PC-3 (cell line): Measurements from ENCODE around the gene DEPDC1B. TPM values are rescaled to one million over a fixed set of nuclear protein-coding genes. Genes with fewer than 3 reads are reported as not detected.
"Not testable (repeated sequence)": the region's sequence is repeated elsewhere in the genome, so short reads cannot be mapped to it uniquely, and the experiment has no call there.

Experiments
- ATAC-seq: fragments of 200-7000 bp; cut with Tn5 transposase; 2 replicates; pipeline ENCODE4 v1.9.1; 2020; ENCODE audit warnings: mild to moderate bottlenecking, moderate library complexity
- BruUV-seq: library from RNA; stranded (reverse); fragments of 400-500 nt; replicated peaks from 2 replicates; lab custom pipeline; 2021; lab: Mats Ljungman, UMichigan
- CTCF ChIA-PET: fragments of 300-600 bp; sonication (Branson Sonifier 250); formaldehyde crosslinking; loops from one replicate; lab custom pipeline; 2022; ENCODE audit warnings: antibody characterized with exemption; lab: Charles Lee
- POLR2A ChIA-PET: fragments of 300-600 bp; sonication (Branson Sonifier 250); formaldehyde crosslinking; loops from one replicate; lab custom pipeline; 2022; ENCODE audit warnings: antibody characterized with exemption; ENCODE audit not compliant: unreplicated experiment; lab: Charles Lee
- DNase-seq: peaks from one replicate; pipeline ENCODE4 v3.0.0-alpha.2; 2015
- H2AFZ ChIP-seq: fragments of 300-600 bp; sonication (generic); 2 replicates; pipeline ENCODE4 v1.6.0; 2016; ENCODE audit warnings: antibody characterized with exemption, low read length
- H3F3A ChIP-seq: fragments of 300-600 bp; sonication (generic); one replicate; pipeline ENCODE4 v1.6.0; 2017; ENCODE audit warnings: antibody characterized with exemption, low read length, control low read depth, mild to moderate bottlenecking; ENCODE audit not compliant: unreplicated experiment
- H3K27ac ChIP-seq: fragments of 300-600 bp; sonication (generic); 2 replicates; pipeline ENCODE4 v1.5.1; 2016; ENCODE audit warnings: mild to moderate bottlenecking, low read length
- H3K27me3 ChIP-seq: fragments of 300-600 bp; sonication (generic); 2 replicates; pipeline ENCODE4 v1.6.1; 2016; ENCODE audit warnings: low read length, mixed read lengths
- H3K36me3 ChIP-seq: fragments of 300-600 bp; sonication (generic); 2 replicates; pipeline ENCODE4 v1.6.1; 2016; ENCODE audit warnings: low read depth, mixed run types, low read length, mixed read lengths
- H3K4me1 ChIP-seq: fragments of 300-600 bp; sonication (generic); 2 replicates; pipeline ENCODE4 v1.5.1; 2016; ENCODE audit warnings: low read length; ENCODE audit not compliant: insufficient read depth
- H3K4me2 ChIP-seq: fragments of 300-600 bp; sonication (generic); 2 replicates; pipeline ENCODE4 v1.6.0; 2016; ENCODE audit warnings: low read length
- H3K4me3 ChIP-seq: fragments of 300-600 bp; sonication (generic); 2 replicates; pipeline ENCODE4 v1.5.1; 2016; ENCODE audit warnings: mild to moderate bottlenecking, low read length, mixed read lengths
- H3K79me2 ChIP-seq: fragments of 300-600 bp; sonication (generic); 2 replicates; pipeline ENCODE4 v1.6.1; 2017; ENCODE audit warnings: low read length, mixed read lengths
- H3K9ac ChIP-seq: fragments of 300-600 bp; sonication (generic); 2 replicates; pipeline ENCODE4 v1.6.0; 2016; ENCODE audit warnings: mild to moderate bottlenecking, low read length
- H3K9me2 ChIP-seq: fragments of 300-600 bp; sonication (generic); replicated peaks from 2 replicates; pipeline ENCODE4 v1.6.1; 2016; ENCODE audit warnings: mixed run types, low read length, mixed read lengths
- H3K9me3 ChIP-seq: fragments of 300-600 bp; sonication (generic); 2 replicates; pipeline ENCODE4 v1.6.1; 2016; ENCODE audit warnings: low read length, mixed read lengths
- H4K20me1 ChIP-seq: fragments of 300-600 bp; sonication (generic); 2 replicates; pipeline ENCODE4 v1.6.1; 2016; ENCODE audit warnings: low read length, mixed read lengths
- EZH2 ChIP-seq: fragments of 300-600 bp; sonication (generic); IDR thresholded peaks from one replicate; pipeline ENCODE4 v1.6.1; 2017; ENCODE audit warnings: antibody characterized with exemption, mild to moderate bottlenecking, low read length; ENCODE audit not compliant: unreplicated experiment
- EZH2phosphoT487 ChIP-seq: fragments of 300-600 bp; sonication (generic); IDR thresholded peaks from 2 replicates; pipeline ENCODE4 v1.6.1; 2018; ENCODE audit warnings: mild to moderate bottlenecking, antibody characterized with exemption, low read length, borderline replicate concordance
- intact Hi-C: fragments of 100-400 bp; cut with micrococcal nuclease; formaldehyde crosslinking; loops from 2 replicates; pipeline ENCODE4 v1.9.0; 2023
- total RNA-seq: library from RNA; depleted of rRNA; stranded (reverse); fragments of >200 nt; gene quantifications from 2 replicates; pipeline ENCODE4 v1.2.3, GENCODE V29; 2014
- TF ChIP-seq, protein P1 (sequence below): fragments of 300-600 bp; sonication (generic); conservative IDR thresholded peaks from 2 replicates; pipeline ENCODE4 v1.5.1; 2017; ENCODE audit warnings: antibody characterized with exemption, low read depth, mild to moderate bottlenecking, low read length

The DEPDC1B gene
- total RNA-seq, 1 experiment from 2014 or later, result 22.7 TPM

DNA sequence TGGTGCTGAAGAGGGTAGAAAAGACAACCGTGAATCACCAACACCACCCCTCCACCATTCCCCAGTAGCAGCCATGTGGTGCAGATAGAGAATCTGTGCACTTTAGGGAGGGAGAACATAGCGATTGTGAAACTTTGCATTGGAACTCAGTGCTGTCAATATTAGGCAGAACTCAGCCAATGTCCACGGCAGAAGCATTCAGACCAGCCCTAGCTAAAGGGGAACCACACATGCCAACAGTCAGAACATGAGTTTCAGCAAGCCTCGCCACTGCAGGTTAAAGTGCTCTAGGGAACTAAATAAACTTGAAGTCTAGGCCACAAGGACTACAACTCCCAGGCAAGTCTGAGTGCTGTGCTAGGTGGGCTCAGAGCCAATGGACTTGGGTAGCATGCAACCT, 38.5 kb upstream of the DEPDC1B start:
- no peaks in the 10 kb centered on the region for H3K4me1 ChIP-seq
- no peaks in the 10 kb centered on the region for H3K36me3 ChIP-seq
- intact Hi-C loops, result no loop called here
- no peak for DNase-seq
- no TSS peak for BruUV-seq
- no peaks in the 10 kb centered on the region for H3K9me2 ChIP-seq
- H3K9me3 ChIP-seq, result no peaks in the 10 kb centered on the region
- no peak overlapping the region for H2AFZ ChIP-seq
- ChIA-PET CTCF (no interaction called here), POLR2A (no interaction called here)
- H3K27me3 ChIP-seq, result no peaks in the 10 kb centered on the region
- no peak overlapping the region for H3K4me3 ChIP-seq
- ATAC-seq, result no peak
- H3F3A ChIP-seq, result no peaks in the 10 kb centered on the region
- TF ChIP-seq EZH2 (no peak), EZH2phosphoT487 (no peak)
- TF ChIP-seq, protein P1, sequence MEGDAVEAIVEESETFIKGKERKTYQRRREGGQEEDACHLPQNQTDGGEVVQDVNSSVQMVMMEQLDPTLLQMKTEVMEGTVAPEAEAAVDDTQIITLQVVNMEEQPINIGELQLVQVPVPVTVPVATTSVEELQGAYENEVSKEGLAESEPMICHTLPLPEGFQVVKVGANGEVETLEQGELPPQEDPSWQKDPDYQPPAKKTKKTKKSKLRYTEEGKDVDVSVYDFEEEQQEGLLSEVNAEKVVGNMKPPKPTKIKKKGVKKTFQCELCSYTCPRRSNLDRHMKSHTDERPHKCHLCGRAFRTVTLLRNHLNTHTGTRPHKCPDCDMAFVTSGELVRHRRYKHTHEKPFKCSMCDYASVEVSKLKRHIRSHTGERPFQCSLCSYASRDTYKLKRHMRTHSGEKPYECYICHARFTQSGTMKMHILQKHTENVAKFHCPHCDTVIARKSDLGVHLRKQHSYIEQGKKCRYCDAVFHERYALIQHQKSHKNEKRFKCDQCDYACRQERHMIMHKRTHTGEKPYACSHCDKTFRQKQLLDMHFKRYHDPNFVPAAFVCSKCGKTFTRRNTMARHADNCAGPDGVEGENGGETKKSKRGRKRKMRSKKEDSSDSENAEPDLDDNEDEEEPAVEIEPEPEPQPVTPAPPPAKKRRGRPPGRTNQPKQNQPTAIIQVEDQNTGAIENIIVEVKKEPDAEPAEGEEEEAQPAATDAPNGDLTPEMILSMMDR, result no peak
- H3K9ac ChIP-seq, result no peak overlapping the region
- H3K4me2 ChIP-seq, result no peak overlapping the region
- no peak overlapping the region for H3K27ac ChIP-seq
- no peaks in the 10 kb centered on the region for H4K20me1 ChIP-seq
- H3K79me2 ChIP-seq, result no peaks in the 10 kb centered on the region

- POLR2A ChIA-PET, intact Hi-C loops: not testable (repeated sequence)
Measured at GRCh38 chr5:60730858-60731257, 30.9 kb upstream of the DEPDC1B start.

DNA sequence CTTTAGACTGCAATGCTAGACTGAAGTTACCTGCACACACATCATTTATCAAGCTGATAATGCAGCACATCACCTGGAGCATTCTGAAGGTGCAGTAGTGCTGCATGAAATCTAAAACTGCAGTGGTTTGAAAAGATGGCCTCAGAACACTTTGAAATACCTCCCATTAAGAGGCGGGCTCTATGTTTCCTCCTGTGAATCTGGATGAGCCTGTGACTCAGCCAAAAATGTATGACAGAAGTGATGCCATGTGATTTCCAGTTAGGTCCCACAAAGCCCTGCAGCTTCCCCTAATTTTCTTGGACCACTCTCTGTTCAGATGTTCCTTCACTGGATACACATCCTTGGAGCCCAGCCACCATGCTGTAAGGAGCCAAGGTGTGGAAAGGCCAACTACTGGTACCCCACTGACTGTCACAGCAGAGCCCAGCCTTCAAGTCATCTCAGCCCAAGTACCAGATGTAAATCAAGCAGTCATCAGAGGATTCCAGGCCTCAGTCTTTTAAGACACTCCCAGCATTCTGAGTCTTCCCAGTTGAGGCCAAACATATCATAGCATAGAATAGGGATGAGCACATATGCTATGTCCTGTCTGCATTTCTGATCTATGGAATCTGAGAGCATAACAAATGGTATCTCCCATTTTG, 27.2 kb upstream of the DEPDC1B start:
- TF ChIP-seq EZH2phosphoT487 (no peak), EZH2 (no peak)
- TF ChIP-seq, protein P1, result no peak
- DNase-seq (no peak), ATAC-seq (no peak)
- H3K9me2 ChIP-seq, result no peaks in the 10 kb centered on the region
- intact Hi-C loops, result no loop called here
- no peak overlapping the region for H3K4me2 ChIP-seq
- H3K27me3 ChIP-seq, result no peaks in the 10 kb centered on the region
- no peaks in the 10 kb centered on the region for H4K20me1 ChIP-seq
- no peaks in the 10 kb centered on the region for H3K36me3 ChIP-seq
- H2AFZ ChIP-seq, result no peak overlapping the region
- H3K9ac ChIP-seq, result no peak overlapping the region
- POLR2A ChIA-PET, result no interaction called here
- no TSS peak for BruUV-seq
- H3K27ac ChIP-seq, result no peak overlapping the region
- H3K4me3 ChIP-seq, result no peak overlapping the region
- CTCF ChIA-PET, result no interaction called here
- H3K9me3 ChIP-seq, result no peaks in the 10 kb centered on the region
- no peaks in the 10 kb centered on the region for H3K4me1 ChIP-seq
- no peaks in the 10 kb centered on the region for H3K79me2 ChIP-seq
- no peaks in the 10 kb centered on the region for H3F3A ChIP-seq

More at GRCh38 chr5:60730858-60731257, 30.9 kb upstream of the DEPDC1B start:
- H3K4me2 ChIP-seq, DNase-seq, H3K4me1 ChIP-seq, H3K79me2 ChIP-seq, ATAC-seq, H3K9me3 ChIP-seq, H3K9ac ChIP-seq, H2AFZ ChIP-seq, H3K27ac ChIP-seq, H3K36me3 ChIP-seq, H3K27me3 ChIP-seq, BruUV-seq, CTCF ChIA-PET, H3K4me3 ChIP-seq, H3F3A ChIP-seq, H4K20me1 ChIP-seq, H3K9me2 ChIP-seq: not testable (repeated sequence)
